Adrenal gland (tissue), 12 donors: ENCODE data around the gene LRRC56. TPM values are rescaled to one million over a fixed set of nuclear protein-coding genes. Genes with fewer than 3 reads are reported as not detected.

Experiments
- DNase-seq, 7 donors: peaks; one replicate each; pipeline ENCODE4 v3.0.0-alpha.2; 2019 to 2020
- H3K27ac ChIP-seq, 5 donors: fragments of 200-600 bp; sonication (generic) in 4 of 5; 1 replicate in 3 of 5; 2 replicates in 2 of 5; pipeline versions ENCODE4 v1.5.1 to v1.8.0; 2016 to 2020; ENCODE audit warnings: mild to moderate bottlenecking in 1 of 5
- H3K27me3 ChIP-seq: fragments of 200-600 bp; 2 replicates; pipeline ENCODE4 v1.8.0; 2021
- H3K36me3 ChIP-seq, 2 donors: fragments of 200-600 bp; replicated peaks in 1 of 2; 1 replicate in 1 of 2; 2 replicates in 1 of 2; pipeline versions ENCODE4 v1.5.1 to v1.8.0; 2018 to 2022
- H3K4me1 ChIP-seq, 2 donors: fragments of 200-600 bp; replicated peaks in 1 of 2; 1 replicate in 1 of 2; 2 replicates in 1 of 2; pipeline versions ENCODE4 v1.5.1 to v1.8.0; 2018 to 2021
- H3K4me3 ChIP-seq, 4 donors: fragments of 200-600 bp; sonication (generic) in 3 of 4; one replicate each; pipeline ENCODE4 v1.5.1; 2016 to 2018
- H3K9me3 ChIP-seq, 3 donors: fragments of 200-600 bp; sonication (generic) in 1 of 3; replicated peaks in 1 of 3; 1 replicate in 2 of 3; 2 replicates in 1 of 3; pipeline versions ENCODE4 v1.5.1 to v1.8.0; 2016 to 2021
- CTCF ChIP-seq, 6 experiments: fragments of 450-650 bp in 4 of 6; fragments of 200-600 bp in 2 of 6; sonication (generic) in 1 of 6; IDR thresholded peaks; 1 replicate in 5 of 6; 2 replicates in 1 of 6; pipeline versions ENCODE4 v1.5.1 to v1.8.0; 2016 to 2021; ENCODE audit warnings: antibody characterized with exemption in 6 of 6, mild to moderate bottlenecking in 2 of 6, moderate library complexity in 1 of 6
- POLR2A ChIP-seq, 2 donors: fragments of 450-650 bp; IDR thresholded peaks; one replicate each; pipeline ENCODE4 v1.6.1; 2017; ENCODE audit warnings: antibody characterized with exemption in 2 of 2, mild to moderate bottlenecking in 2 of 2, moderate library complexity in 1 of 2
- WGBS, 4 donors: extraction: QIAGEN DNeasy Blood & Tissue Kit in 2 of 4; methylation state at CpG; one replicate each; pipeline versions ENCODE4 v1.1.5 to v1.1.7; 2013 to 2017; 5-methylcytosine and 5-hydroxymethylcytosine counted together
- intact Hi-C, 2 donors: fragments of 100-400 bp; cut with DNase I; formaldehyde crosslinking; loops; one replicate each; pipeline versions ENCODE4 v1.14.1 to v1.15.0; 2022 to 2023
- polyA plus RNA-seq, 3 donors: library from polyadenylated mRNA; stranded (reverse); fragments of 200-250 nt in 2 of 3; fragments of 350-450 nt in 1 of 3; fragmentation: Illumina TruSeq in 1 of 3; extraction: RNeasy Lipid Tissue Mini Kit (QIAGEN cat#74804) in 1 of 3; gene quantifications; one replicate each; pipeline ENCODE4 v1.2.3, GENCODE V29; 2013 to 2014
- total RNA-seq, 9 donors: library from RNA; depleted of rRNA in 4 of 9; stranded (reverse); fragments of >200 nt in 4 of 9; fragments of 120-200 nt in 1 of 9; fragmentation: NEBNext Ultra II Directional in 1 of 9; extraction: Animal tissue kit (Norgen Biotek cat#: 25700) in 1 of 9; gene quantifications; one replicate each; pipeline versions ENCODE4 v1.1.0 to v1.2.4, GENCODE V29; 2013 to 2023
- donor health status: healthy with polysubstance abuse.
- donor health status: Bipolar disorder and iron deficiency.
- donor health status: DM: yes; HTN: yes; CAD: no.
- donor health status: DM: no; HTN: no; CAD: no.
- donor health status: DM: no; HTN: no; CAD: no.
- donor health status: DM: yes; HTN: yes; CAD: no.

LRRC56 gene
- total and polyA plus RNA-seq, 12 donors: 0.32 to 4.3 (median 0.96) TPM; not detected in 2

- Histone ChIP-seq H3K9me3 (no peaks in the 10 kb centered on the region), H3K27me3 (no peaks in the 10 kb centered on the region), H3K4me3 (no peak overlapping the region), H3K36me3 (peaks cover 0 to 38% of the 10 kb centered on the region in 2 donors), H3K4me1 (no peaks in the 10 kb centered on the region), H3K27ac (no peak overlapping the region)
- 91 to 96% (median 93%) methylated on average over 9 to 15 of the region's 15 CpGs for WGBS, 4 donors
- intact Hi-C loops: no loop called here
- TF ChIP-seq CTCF (IDR thresholded peaks at IDR 0.05): no peak
- TF ChIP-seq POLR2A (IDR thresholded peaks at IDR 0.05): no peak
- DNase-seq: no peak
These were observed 46.4 kb upstream of the LRRC56 start for GRCh38 chr11:490930-491260.

- intact Hi-C loops: no loop called here
- Histone ChIP-seq H3K27me3 (no peaks in the 10 kb centered on the region), H3K9me3 (no peaks in the 10 kb centered on the region), H3K4me1 (no peaks in the 10 kb centered on the region), H3K4me3 (no peak overlapping the region), H3K27ac (no peak overlapping the region), H3K36me3 (peaks cover 0 to 41% of the 10 kb centered on the region in 2 donors)
- TF ChIP-seq CTCF (IDR thresholded peaks at IDR 0.05): no peak
- TF ChIP-seq POLR2A (IDR thresholded peaks at IDR 0.05): no peak
- WGBS, 4 donors: 83 to 100% (median 93%) methylated on average over 1 to 7 of the region's 7 CpGs
- no peak for DNase-seq
These were observed 46.0 kb upstream of the LRRC56 start for GRCh38 chr11:491358-491757.

- DNase-seq: no peak
- TF ChIP-seq POLR2A (IDR thresholded peaks at IDR 0.05) (no peak), CTCF (IDR thresholded peaks at IDR 0.05) (no peak)
- no peaks in the 10 kb centered on the region for H3K27me3 ChIP-seq
- H3K4me1 ChIP-seq: no peaks in the 10 kb centered on the region
- H3K4me3 ChIP-seq: no peak overlapping the region
- no peak overlapping the region for H3K27ac ChIP-seq
- H3K36me3 ChIP-seq: peaks cover 0 to 50% of the 10 kb centered on the region in 2 donors
- intact Hi-C loops: no loop called here
- 77 to 92% (median 89%) methylated on average over 20 to 32 of the region's 32 CpGs for whole genome bisulfite sequencing, 4 donors
- no peaks in the 10 kb centered on the region for H3K9me3 ChIP-seq
These were observed 44.7 kb upstream of the LRRC56 start for GRCh38 chr11:492427-493226.

- no peak for TF ChIP-seq CTCF (IDR thresholded peaks at IDR 0.05)
- TF ChIP-seq POLR2A (IDR thresholded peaks at IDR 0.05): no peak
- Histone ChIP-seq H3K36me3 (peaks cover 0 to 73% of the 10 kb centered on the region in 2 donors), H3K27ac (no peak overlapping the region), H3K27me3 (no peaks in the 10 kb centered on the region), H3K4me1 (no peaks in the 10 kb centered on the region), H3K9me3 (no peaks in the 10 kb centered on the region), H3K4me3 (no peak overlapping the region)
- WGBS, 4 donors: 84 to 87% (median 86%) methylated on average over 11 to 37 of the region's 37 CpGs
- no peak for DNase-seq
- intact Hi-C loops: no loop called here
These were observed 42.4 kb upstream of the LRRC56 start for GRCh38 chr11:494761-495536.
